Activated T-cell treated with anti-CD3 and anti-CD28 coated beads for 1 hour (primary cell): ENCODE data around the gene NLK.
"Not testable (repeated sequence)": the region's sequence is repeated elsewhere in the genome, so short reads cannot be mapped to it uniquely, and the experiment has no call there.

ENCODE experiments used
- DNase-seq: peaks from one replicate; pipeline ENCODE4 v3.0.0-alpha.2; 2020; ENCODE audit warnings: low read depth

Gene NLK

DNA sequence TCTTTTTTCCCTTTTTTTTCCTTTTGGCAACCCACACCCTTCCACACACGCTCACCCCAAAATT, at the start of gene NLK:
TSS of gene NLK (plus strand) at position 21 of the 64 bp plus-strand sequence. CDS start 197 bp downstream, outside the sequence.
- no peak for DNase-seq

DNA sequence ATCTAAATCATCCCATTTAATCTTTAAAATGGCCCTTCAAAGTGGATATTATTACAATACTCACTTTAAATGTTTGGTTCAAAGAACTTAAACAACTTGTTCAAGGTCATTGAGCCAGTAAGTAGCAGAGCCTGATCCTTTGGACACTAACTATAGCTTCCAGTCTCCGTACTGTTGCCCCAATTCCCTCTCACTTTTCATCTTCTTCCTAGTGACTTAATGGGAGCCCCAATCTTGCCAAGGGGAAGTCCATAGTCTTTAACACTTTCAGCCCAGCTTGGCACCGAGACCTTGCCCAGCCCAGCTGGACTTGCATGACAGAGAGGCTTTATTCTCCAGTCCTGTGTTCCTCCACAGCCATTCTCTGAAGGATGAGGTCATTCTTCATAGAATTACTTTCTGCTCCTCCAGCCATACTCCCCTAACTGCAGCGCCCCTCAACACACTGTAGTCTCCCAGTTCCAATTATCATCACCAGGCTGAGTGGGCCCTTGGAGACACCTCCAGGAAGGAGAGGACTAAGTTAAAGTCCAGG, 49.2 kb upstream of the NLK start:
- DNase-seq = no peak

DNA sequence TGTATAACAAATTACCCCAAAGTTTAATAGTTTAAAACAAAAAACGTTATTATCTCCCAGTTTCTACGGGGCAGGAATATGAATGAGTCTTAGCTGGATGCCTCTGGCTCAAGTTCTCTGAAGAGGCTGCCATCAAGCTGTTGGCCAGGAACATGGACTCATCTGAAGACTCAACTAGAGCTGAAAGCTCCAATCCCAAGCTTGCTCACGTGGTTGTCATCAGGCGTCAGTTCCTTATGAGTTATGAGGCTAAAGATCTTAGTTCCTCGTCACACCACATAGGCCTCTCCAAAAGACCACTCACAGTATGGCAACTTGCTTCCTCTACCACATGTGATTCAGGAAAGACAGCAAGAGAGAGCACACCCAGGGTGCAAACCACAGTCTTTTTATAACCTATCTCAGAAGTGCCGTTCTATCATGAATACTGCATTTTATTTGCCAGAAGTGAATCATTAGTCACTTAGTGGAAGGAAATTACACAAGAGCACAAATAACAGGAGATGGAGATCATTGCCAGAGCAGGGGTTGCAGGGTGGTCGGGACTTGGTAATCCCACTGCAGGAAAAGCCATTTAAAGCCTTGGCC, 48.7 kb upstream of the NLK start:
- no peak for DNase-seq

DNA sequence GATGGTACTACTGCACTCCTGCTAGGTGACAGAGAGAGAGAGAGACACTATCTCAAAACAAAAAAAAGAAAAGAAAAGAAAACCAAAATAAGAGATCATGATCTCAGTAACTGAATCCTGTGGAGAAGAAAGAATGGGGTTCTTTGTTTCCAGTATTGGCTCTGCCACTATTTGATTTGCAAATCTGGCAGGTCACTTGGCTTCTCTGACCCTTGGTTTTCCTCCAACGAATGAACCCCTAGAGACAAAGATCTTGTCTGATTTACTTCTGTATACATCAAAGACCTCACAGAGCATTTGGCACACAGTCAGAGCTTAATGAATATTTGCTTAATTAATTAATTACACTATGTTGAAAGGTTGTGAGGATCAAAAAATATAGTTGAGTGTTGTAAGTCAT, 47.9 kb upstream of the NLK start:
- DNase-seq = no peak

DNA sequence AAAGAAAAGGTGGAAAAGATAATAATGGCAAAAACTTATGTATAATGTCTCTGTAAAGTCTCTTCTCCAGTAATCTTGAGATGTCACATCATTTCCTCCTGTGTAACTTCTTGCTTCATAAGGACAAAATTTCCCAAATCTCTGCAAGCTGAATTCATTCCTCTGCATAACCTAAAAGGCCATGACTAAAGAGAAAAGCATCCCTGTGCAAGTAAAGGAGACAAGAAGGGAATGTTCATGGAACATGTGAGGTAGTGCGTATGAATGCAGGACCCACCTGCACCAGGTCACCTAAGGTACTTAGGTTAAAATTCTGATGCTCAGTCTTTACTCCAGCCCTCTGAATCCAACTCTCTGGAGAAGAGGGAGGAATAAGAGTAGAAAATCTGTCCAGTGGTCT, 46.9 kb upstream of the NLK start:
- DNase-seq = no peak

DNA sequence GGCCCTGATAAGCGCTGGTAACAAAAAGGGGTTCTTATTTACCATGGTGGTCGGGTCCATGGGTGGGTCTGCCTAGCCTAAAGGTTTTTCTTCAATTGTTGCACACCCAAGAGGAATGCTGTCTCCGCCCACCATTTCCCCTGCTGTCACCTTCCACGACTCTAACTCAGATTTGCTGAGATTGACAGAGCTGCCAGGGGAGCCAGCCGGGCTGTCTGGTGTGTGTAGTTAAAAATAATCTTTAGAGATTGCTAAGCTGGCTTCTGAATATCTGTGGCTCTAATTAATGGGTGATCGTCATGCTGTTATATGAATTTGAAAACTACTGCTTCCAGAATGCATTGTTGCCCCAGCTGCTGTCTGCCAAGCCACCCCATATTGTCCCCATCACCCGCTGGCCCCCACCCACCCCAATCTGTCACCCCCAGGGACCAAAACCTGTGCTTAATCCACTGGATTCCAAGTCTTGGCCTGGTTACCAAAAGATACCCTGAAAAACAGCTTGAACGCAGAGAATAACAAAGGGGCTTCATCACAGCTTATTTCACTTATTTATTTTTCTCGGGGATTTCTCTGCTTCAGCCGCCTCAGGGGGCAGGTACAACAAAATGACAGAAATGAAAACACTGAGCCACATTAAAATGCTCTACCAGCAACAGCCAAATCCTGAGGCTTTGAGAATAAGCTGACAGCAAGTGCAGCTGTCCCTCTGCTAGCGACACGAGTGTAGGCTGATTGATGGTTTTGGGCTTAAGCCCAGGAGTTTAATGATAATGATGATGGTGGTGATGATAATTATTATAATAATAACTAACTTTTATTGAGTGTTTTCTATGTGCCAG, 46.1 kb upstream of the NLK start:
- DNase-seq = no peak

DNA sequence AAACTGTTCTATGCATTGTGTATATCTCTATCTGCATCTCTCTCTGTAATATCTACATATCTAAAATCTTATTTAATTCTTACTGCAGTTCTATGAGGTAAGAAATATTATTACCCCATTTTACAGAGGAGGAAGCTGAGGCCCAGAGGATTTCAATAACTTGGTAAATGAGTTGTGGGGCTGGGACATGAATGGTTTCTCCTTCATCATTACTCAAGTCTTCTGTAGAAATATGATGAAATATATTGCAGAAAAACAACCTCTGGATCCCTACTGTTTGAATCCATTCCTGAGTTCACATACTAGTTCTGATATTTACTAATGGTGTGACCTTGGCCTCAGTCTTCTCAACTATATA, 45.5 kb upstream of the NLK start:
- DNase-seq = no peak

DNA sequence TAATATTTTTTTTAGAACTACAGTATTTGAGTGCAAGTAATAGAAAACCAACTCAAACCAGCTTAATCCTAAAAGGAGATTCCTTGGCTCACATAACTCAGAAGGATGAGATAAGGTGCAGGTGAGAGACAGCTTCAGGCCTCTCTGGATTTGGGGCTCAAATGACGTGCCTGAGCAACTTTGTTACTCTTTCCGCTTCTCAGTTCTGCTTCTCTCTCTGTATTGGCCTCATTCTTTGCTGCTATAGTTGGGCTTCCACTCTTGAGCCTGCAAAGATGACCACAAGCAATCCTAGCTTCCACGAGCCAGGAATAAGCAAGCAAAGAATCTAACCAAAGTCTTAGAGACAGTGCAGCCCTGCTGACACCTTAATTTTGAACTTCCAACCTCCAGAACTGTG, 45.0 kb upstream of the NLK start:
- no peak for DNase-seq

DNA sequence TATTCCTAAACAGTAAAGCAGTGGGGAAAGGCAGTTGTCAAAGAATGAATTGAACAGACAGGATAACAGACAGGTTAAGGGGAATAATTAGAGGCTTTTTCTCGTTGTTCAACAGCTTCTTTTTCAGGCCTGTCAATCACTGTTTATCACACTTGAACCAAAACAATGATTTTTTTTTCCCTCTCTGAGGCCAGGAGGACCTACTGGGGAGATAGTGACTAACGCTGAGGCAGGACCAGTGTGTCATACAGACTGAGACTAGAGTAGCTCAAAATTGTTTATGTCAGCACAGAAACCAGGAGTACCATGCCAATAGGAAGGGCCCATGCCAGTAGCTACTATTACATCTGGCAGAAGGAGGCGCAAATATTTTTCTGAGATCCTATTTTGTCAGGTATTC, 41.3 kb upstream of the NLK start:
- DNase-seq = no peak

DNA sequence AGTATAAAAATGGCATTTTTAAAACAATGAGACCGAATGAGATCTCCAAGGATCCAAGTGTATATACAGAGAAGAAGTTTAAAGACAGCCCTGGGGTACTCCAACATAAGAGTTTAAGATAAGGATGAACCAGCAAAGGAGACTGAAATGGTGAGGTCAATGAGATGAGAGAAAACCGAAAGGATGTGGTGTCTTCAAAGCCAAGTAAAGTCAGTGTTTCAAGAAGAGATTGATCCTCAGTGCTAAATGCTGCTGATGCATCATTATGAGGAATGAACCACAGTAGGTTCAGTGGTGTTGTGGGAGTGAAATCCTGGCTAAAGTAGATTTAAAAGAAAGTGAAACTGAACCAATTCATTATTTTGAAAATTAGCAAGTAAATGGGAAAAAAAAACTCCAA, 38.1 kb upstream of the NLK start:
- DNase-seq = no peak

DNA sequence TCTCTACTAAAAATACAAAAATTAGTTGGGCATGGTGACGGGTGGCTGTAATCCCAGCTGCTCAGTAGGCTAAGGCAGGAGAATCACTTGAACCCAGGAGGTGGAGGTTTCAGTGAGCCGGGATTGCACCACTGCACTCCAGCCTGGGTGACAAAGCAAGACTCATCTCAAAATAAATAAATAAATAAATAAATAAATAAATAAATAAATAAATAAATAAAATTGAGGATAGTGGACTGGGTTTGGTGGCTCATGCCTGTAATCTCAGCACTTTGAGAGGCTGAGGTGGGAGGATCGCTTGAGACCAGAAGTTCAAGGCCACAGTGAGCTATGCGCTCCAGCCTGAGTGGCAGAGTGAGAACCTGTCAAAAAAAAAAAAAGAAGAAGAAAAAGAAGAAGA, 34.6 kb upstream of the NLK start:
- not testable (repeated sequence) for DNase-seq

DNA sequence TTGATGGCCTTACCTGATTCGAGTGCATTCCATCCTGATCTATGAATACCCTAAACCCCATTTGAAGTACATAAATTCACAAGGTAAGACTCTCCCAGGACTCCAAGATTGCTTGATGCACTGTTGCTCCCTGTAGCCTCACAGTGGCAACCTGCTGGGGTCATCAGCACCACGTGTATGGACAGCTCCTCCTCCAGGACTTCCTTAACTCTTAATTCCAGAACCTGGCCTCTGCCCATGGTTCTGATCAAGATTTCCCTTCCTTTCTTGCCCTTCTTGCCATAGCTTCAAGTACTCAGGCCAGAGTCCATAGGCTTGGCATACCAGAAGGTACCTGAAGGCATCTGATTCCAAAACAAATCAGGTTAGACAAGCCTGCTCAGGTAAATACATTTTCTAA, 34.0 kb upstream of the NLK start:
- no peak for DNase-seq

DNA sequence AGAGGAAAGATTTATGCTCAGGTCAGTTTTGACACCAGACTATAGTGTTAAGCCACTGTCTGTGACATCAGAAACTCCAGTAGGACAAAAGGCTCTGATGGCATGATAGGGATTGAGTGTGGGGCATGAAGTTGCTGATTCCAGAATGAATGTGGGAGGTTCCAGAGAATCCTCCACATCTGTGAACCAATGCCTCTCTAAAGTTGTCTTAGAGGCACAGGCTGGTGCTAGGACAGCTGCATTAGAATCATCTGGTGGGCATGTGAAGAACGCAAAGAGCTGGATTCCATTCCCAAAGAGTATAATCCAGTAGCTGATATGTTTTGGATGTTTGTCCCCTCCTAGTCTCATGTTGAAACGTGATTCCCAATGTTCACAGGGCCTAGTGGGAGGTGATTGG, 32.1 kb upstream of the NLK start:
- no peak for DNase-seq

DNA sequence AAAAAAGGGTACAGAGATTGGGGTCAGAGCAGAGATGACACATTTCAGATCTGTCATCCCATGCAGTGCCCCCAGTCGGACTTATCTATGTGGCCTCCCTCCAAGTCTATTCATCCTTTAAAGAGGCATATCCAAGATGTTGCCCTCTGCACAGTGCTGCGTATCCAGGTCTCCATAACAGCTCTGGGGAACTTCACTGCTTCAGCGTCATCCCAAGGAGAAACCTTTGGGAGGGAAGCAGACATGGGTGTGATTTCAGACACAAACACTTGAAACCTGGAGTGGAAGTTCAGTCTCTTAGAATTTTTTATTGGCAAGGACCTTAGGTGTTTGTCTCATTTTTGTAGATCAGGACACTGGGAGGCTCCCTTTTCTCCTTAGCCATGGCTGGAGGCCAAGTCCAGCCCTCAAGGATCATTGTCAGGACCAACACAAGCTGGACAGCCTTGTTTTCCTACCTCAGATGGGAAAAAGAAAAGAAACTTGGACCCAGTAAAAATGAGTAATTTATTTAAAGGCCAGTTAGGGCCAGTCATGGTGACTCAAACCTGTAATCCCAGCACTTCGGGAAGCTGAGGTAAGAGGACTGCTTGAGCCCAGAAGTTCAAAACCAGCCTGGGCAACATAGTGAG, 23.9 kb upstream of the NLK start:
- no peak for DNase-seq

DNA sequence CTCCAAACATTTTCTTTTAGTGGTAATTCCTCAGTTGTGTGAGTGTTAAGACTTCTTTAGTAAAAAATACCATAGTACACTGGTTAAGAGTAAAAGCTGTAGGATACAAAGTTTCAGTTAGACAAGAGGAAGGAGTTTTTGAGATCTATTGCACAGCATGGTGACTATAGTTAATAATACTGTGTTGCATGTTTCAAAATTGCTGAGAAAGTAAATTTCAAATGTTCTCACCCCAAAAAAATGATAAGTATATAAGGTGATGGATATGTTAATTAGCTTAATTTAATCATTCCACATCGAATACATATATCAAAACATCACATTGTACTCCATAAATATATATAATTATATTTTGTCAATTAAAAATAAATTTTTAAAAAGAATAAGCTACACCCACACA, 22.0 kb upstream of the NLK start:
- no peak for DNase-seq

DNA sequence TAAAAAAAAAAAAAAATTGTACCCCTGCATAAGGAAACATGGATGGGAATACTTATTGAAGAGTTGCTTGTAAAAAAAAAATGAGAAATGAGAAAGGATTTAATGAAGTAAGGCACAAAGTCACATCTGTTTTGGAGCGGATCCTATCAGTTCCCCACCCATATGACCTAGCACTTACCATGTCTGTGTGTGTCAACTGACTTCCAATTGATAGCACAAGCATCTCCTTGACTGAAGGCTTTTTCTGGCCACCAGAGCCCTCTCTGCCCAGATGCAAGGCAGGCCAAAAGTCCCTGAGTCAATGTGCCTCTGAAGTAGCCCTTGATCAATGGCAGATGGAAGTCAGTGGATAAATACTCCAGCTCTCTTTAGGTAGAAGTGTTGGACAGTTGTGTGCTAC, 13.4 kb upstream of the NLK start:
- DNase-seq = no peak

DNA sequence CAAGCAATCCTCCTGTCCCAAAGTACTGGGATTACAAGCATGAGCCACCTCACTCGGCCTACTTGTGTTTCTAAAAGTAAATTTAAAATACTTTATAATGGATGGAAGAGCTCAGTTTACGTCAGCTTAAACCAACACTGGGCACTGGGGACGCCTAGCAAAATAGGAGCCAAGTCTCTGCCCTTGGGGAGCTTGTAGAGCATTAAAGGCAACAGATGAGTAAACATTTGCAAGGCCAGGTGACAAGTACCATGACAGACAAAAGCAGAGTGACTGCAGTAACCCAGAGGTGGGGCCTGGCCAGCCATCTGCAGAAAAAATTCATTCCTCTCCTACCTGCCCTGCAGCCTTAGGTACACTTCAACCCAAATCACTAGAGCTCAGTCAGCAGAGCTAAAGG, 12.1 kb upstream of the NLK start:
- DNase-seq = no peak

DNA sequence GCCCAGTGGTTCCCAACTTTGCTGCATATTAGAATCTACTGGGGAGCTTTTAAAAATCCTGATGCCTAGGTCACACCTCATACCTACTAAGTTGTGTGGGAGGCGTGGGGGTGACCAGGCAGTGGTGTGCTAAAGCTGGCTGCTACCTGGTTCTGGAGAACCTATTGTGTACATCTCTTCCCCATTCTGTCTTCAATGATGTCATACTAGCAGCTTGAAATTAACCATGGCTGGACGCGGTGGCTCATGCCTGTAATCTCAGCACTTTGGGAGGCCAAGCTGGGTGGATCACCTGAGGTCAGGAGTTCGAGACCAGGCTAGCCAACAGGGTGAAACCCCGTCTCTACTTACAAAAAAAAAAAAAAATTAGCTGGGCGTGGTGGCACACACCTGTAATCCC, 11.3 kb upstream of the NLK start:
- no peak for DNase-seq

DNA sequence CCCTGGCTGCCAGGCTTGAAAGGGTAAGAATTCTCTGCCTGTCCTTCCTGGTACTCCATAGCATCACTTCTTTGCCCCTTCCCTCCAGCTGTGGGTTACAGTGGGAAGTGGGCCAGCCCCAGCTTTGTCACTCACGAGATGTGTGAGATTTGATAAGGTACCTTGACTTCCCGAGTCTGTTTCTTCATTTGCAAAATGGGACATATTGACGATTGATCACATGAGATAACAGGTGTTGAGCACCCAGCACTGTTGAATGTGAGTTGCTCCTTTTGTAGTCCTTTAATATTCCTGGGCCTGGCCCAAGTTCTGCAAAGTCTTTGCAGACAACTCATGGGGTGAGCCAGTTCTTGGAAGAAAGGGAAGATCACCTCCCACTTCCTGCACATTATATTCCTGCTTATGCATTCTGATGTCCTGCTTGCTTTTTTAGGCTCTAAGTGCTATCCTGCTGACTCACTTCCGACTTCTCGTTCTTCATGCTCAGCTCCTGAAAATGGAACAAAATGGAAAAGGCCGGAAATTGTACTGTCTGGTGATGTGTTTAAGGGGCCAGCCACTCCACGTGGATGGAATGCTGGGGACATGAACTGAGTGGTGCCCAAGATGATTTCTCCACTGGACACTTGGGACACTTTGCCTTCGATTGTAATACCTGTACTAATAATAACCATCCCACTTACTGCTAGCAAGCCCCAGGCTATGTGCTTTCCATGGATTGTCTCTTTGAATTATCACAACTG, 8.3 kb upstream of the NLK start:
- DNase-seq = no peak

DNA sequence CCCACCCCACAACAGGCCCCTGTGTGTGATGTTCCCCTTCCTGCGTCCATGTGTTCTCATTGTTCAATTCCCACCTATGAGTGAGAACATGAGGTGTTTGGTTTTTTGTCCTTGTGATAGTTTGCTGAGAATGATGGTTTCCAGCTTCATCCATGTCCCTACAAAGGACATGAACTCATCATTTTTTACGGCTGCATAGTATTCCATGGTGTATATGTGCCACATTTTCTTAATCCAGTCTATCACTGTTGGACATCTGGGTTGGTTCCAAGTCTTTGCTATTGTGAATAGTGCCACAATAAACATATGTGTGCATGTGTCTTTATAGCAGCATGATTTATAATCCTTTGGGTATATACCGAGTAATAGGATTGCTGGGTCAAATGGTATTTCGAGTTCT, 7.0 kb upstream of the NLK start:
- not testable (repeated sequence) for DNase-seq

DNA sequence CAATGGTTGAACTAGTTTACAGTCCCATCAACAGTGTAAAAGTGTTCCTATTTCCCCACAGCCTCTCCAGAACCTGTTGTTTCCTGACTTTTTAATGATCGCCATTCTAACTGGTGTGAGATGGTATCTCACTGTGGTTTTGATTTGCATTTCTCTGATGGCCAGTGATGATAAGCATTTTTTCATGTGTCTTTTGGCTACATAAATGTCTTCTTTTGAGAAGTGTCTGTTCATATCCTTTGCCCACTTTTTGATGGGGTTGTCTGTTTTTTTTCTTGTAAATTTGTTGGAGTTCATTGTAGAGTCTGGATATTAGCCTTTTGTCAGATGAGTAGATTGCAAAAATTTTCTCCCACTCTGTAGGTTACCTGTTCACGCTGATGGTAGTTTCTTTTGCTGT, 6.6 kb upstream of the NLK start:
- DNase-seq = not testable (repeated sequence)

DNA sequence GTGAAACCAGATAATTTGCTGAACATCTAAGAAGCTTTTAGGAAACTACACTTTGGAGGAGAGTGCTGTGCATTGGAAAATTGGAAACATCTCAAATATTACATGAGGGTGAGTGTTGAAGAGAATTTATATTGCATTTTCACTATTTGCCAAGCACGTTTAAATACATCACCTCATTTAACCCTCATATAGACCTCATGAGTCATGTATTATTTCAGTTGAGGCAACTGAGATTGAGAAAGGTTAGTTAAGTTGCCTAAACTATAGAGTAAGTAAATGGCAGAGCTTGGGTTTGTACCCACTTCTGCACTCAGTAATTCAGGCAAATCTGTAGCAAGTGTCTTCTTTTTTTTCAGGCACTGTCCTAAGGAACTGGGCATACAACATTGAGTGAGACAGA, 3.7 kb upstream of the NLK start:
- no peak for DNase-seq

DNA sequence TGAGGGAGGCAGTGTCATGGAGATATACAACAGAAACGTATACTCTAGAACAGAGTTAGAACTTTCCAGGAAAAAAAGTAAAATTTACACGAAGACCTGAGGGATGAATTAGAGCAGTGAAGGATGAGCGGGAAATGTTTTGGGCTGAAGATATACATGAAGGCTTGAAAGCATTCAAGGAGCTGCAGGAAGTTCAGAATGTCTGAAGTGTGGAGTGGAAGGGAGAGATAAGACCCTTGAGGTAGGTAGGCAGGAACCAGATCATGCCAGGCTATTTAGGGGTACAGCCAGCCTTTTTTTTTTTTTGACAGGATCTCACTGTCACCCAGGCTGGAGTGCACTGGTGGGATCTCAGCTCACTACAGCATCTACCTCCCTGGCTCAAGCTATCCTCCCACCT, 3.2 kb upstream of the NLK start:
- DNase-seq = no peak
